H7 (cell line): ENCODE measurements around the gene CFAP46. TPM values are rescaled to one million over a fixed set of nuclear protein-coding genes. Genes with fewer than 3 reads are reported as not detected.
A peak's percentile ranks its signal among the peaks of the same experiment; 100 is the strongest.
"Not testable (repeated sequence)": the region's sequence is repeated elsewhere in the genome, so short reads cannot be mapped to it uniquely, and the experiment has no call there.

ENCODE experiments used
- DNase-seq: peaks from one replicate; pipeline ENCODE4 v3.0.0; 2012
- H3K27me3 ChIP-seq: 2 replicates; pipeline ENCODE4 v1.6.0; 2011; ENCODE audit warnings: mild to moderate bottlenecking, low read length; ENCODE audit not compliant: control insufficient read depth, insufficient read depth
- H3K36me3 ChIP-seq: replicated peaks from 2 replicates; pipeline ENCODE4 v1.5.1; 2011; ENCODE audit warnings: low read length; ENCODE audit not compliant: control insufficient read depth, insufficient read depth
- H3K4me3 ChIP-seq: 2 replicates; pipeline ENCODE4 v1.5.1; 2011; ENCODE audit warnings: low read depth, mild to moderate bottlenecking, control low read depth, low read length, moderate library complexity; ENCODE audit not compliant: insufficient read depth
- total RNA-seq: library from RNA; depleted of rRNA; stranded (reverse); fragments of >200 nt; shearing (Covaris generic); gene quantifications from 2 replicates; pipeline ENCODE4 v1.2.3, GENCODE V29; 2014

The CFAP46 gene
- total RNA-seq, 1 experiment from 2014 or later = 0.59 TPM

DNA sequence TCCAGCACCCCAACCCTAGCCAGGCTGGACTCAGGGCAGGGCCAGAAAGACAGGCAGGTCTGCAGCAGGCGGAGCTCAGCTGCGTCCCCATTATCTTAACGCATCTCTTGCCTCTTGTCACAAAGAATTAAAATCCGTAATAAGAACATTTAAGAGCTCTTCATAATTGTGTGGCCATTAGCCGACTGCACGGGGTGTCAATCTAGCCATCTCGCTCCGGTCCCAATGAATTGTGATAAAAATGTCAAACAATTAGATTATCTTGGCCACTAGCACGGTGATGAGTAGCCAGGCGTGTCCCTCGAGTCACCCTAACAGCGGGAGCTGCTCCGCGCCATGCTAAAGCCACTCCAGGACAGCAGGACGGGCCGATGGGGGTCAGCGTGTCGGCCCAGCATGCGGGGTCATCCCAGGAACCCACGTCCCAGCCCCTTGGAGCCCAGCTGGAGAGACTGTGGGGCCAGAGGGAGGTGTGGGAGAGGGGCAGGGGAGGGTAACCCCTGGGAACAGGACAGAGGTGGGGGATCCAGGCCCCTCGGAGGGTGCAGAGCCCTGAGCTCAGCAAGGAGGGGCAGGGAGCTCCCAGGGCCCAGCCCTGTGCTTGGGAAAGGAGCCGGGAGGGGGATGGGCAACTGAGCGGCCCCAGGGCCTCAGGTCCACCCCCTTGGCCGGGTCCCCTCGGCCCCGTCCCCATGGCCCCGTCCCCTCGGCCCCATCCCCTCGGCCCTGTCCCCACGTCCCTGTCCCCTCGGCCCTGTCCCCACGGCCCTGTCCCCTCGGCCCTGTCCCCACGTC lies 138.8 kb downstream of the CFAP46 start:
- DNase-seq = peak; percentile 74
- H3K27me3 ChIP-seq = no peaks in the 10 kb centered on the region
- no peak overlapping the region for H3K4me3 ChIP-seq
- no peaks in the 10 kb centered on the region for H3K36me3 ChIP-seq

- no peak overlapping the region for H3K4me3 ChIP-seq
- no peaks in the 10 kb centered on the region for H3K36me3 ChIP-seq
- DNase-seq = peak; percentile 93
- H3K27me3 ChIP-seq = no peaks in the 10 kb centered on the region
Measured at GRCh38 chr10:132802694-132803320, 139.6 kb downstream of the CFAP46 start.

- no peak for DNase-seq
- Histone ChIP-seq H3K27me3 (no peaks in the 10 kb centered on the region), H3K4me3 (no peak overlapping the region), H3K36me3 (no peaks in the 10 kb centered on the region)
Measured at GRCh38 chr10:132802048-132802447, 140.3 kb downstream of the CFAP46 start.

GRCh38 chr10:132799865-132800264 lies 142.5 kb downstream of the CFAP46 start:
- H3K36me3 ChIP-seq = no peaks in the 10 kb centered on the region
- DNase-seq = no peak
- H3K4me3 ChIP-seq = no peak overlapping the region
- H3K27me3 ChIP-seq = no peaks in the 10 kb centered on the region

- no peak for DNase-seq
- Histone ChIP-seq H3K36me3 (no peaks in the 10 kb centered on the region), H3K27me3 (no peaks in the 10 kb centered on the region), H3K4me3 (no peak overlapping the region)
Measured at GRCh38 chr10:132798876-132799275, 143.5 kb downstream of the CFAP46 start.

DNA sequence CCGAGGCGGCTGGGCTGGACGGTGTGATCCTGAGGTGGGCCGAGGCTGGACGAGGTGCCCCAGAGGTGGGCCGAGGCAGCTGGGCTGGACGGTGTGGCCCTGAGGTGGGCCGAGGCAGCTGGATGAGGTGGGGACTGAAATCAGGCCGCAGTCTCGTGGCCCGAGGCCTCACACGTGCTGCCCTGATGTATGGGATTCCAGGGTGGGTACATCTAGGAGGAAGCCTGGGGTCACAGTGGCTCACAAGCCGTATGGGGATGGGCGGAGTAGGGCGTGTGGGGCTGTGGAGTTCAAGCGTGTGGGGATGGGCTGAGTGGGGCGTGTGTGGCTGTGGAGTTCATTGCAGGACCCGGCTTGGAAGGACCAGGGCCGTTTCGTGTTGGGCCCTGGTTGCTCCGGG lies 144.0 kb downstream of the CFAP46 start:
- no peak overlapping the region for H3K4me3 ChIP-seq
- H3K36me3 ChIP-seq = no peaks in the 10 kb centered on the region
- H3K27me3 ChIP-seq = no peaks in the 10 kb centered on the region
- DNase-seq = no peak

GRCh38 chr10:132797986-132798385 lies 144.4 kb downstream of the CFAP46 start:
- DNase-seq, H3K36me3 ChIP-seq: not testable (repeated sequence)

DNA sequence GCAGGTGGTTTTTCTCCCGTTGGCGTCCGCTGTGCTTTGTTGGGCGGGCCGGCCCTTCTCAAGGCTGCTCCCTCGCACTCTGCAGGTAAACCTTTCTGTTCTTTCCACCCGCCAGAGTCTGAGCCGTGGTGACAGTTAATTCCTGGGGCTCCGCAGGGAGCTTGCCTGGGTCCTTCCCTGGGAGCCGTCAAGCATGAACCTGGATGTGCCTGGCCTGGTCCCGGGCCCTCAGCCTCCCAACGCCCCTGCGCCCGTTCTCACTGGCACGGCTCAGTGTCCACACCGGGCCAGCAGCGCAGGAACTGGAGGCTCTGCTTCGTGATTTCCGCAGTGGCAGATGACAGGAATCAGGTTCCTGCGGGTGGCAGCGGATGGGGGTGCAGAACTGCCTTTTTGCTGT lies 145.5 kb downstream of the CFAP46 start:
- H3K36me3 ChIP-seq = no peaks in the 10 kb centered on the region

More at GRCh38 chr10:132797986-132798385, 144.4 kb downstream of the CFAP46 start:
- not testable (repeated sequence) for H3K27me3 ChIP-seq, H3K4me3 ChIP-seq

DNA sequence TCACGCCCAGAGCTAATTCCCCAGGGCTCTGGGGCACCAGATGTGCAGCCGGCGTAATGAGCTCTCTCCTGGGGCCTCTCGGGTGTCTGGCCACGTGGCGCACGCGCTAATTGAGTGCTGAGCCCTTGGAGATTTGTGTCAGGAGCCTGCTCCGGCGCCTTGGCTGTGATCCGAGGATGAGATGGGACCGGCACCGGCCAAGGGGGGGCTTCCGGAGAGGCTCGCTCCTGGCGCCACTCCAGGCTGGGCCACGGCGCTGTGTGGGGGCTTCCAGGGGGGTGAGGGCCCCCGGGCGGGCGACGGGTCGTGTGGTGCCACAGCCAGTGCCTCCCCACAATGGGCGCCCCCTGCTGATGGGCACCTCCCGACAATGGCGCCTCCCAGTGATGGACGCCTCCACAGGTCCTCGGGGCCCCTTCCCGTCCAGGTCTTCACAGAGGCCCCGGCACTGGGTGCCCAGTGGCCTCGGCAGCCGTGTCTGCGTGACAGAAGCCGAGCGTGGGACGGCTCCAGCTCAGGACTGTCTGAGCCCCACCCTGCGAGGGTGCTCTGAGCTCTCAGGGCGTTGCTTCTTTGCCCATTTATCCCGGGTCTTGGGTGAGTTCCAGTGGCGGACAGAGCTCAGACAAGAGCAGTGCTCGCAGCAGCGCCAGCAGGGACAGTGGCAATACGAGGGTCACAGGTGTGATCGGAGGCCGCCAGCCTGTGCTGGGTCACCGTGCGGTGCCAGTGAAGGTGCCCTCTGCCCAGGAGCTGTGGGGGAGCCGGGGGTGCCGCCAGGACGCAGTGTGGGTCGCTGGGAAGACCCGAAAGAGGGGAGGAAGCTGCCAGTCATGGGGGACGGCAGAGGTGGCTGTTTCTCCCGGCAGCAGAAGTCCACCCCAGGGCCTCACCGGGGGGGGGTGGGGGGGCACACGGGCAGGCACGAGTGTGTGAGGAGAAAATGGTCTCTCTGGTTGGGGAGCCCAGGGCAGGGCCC lies 148.2 kb downstream of the CFAP46 start:
- peaks cover 13% of the 10 kb centered on the region for H3K27me3 ChIP-seq
- H3K36me3 ChIP-seq = no peaks in the 10 kb centered on the region
- peak; percentile 80 for DNase-seq
- no peak overlapping the region for H3K4me3 ChIP-seq

More for the DNA sequence above, 145.5 kb downstream of the CFAP46 start:
- Histone ChIP-seq H3K27me3 (no peaks in the 10 kb centered on the region), H3K4me3 (no peak overlapping the region)
- DNase-seq = peak; percentile 67

DNA sequence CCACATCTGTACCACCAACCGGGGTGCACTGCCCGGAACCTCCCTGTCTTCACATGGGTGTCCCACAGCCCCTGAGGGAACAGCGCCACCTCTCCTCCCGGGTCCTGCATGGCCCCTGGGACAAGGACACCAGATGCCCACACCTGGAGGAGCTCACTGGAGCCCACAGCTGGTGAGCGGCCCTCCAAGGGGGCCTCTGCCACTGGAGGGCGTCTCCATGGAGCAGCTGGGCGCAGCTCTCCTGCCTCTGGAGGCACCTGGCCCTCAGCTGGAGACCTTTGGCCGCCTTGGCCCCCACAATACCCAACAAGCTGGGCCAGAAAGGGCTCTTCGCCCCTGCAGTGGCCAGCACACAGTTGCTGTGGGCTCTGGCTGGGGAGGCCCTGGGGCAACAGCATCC lies 149.2 kb downstream of the CFAP46 start:
- no peak overlapping the region for H3K4me3 ChIP-seq
- no peaks in the 10 kb centered on the region for H3K36me3 ChIP-seq
- no peak for DNase-seq
- H3K27me3 ChIP-seq = peaks cover 22% of the 10 kb centered on the region

DNA sequence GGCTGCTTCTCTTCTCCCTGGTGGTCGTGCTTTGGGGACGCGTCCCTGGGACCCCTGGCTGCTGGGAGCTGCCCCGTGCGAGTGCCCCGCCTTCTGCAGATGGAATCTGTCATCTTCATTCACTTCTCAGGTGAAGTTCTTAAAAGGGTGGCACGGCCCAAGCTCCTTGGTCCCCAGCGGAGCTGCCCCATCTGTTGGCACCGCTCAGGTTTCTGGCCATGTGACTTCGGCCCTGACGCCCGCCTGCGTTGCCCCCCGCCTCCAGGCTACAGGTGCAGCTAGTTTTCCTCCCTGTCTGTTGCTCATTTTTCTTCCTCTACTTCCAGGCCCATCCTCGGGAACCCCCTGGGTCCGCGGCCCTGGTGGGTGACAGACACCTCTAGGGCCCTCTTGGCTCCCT lies 149.6 kb downstream of the CFAP46 start:
- no peak overlapping the region for H3K4me3 ChIP-seq
- no peaks in the 10 kb centered on the region for H3K36me3 ChIP-seq
- DNase-seq = no peak
- peaks cover 26% of the 10 kb centered on the region for H3K27me3 ChIP-seq

DNA sequence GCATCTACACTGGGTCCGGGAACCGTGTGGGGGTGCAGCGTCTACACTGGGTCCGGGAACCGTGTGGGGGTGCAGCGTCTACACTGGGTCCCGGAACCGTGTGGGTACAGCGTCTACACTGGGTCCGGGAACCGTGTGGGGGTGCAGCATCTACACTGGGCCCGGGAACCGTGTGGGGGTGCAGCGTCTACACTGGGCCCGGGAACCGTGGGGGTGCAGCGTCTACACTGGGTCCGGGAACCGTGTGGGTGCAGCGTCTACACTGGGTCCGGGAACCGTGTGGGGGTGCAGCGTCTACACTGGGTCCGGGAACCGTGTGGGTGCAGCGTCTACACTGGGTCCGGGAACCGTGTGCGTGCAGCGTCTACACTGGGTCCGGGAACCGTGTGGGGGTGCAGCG lies 150.3 kb downstream of the CFAP46 start:
- H3K27me3 ChIP-seq = peaks cover 33% of the 10 kb centered on the region
- not testable (repeated sequence) for H3K4me3 ChIP-seq, DNase-seq, H3K36me3 ChIP-seq

DNA sequence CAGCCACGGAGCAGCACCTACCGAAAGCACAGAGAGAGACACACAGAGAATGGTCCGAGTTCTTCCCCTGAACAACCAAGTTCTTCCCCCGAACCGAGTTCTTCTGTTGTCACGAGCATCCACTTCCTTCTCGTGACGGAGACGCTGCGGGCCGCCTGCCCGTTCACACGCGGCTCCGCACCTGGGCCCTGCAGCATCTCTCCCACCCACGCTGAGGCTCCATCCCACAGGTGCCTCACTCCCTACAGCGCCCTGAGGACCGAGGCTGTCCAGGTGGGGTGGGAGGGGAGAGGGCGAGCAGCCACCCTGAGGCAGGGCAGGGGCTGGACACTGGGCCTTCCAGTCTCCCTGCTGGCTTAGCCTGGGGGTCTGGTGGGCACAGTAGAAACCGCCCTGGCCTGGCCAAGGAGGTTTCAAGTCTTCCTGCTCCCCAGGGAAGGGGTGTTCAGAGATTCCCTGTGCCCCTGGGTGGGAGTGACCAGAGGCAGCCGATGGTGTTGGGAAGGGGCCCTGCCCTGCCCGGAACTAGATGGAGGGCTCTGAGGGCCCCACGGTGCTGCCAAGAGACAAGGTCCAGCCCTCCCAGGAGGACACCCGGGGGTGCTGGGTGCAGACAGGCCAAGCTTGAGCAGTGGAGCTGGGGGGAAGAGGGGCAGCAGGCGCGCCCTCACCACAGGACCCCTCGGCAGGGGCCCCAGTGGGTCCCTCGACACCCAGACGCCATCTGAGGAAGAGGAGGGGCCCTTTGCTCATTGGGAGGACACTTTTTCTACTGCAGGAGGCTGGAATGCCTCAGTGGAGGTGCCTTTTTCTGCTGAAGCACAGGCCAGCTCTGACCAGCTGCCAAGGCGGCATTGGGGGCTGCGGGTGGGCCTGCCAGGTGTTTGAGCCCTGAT lies 151.2 kb downstream of the CFAP46 start:
- no peak overlapping the region for H3K4me3 ChIP-seq
- DNase-seq = no peak
- no peaks in the 10 kb centered on the region for H3K36me3 ChIP-seq
- peaks cover 42% of the 10 kb centered on the region for H3K27me3 ChIP-seq

DNA sequence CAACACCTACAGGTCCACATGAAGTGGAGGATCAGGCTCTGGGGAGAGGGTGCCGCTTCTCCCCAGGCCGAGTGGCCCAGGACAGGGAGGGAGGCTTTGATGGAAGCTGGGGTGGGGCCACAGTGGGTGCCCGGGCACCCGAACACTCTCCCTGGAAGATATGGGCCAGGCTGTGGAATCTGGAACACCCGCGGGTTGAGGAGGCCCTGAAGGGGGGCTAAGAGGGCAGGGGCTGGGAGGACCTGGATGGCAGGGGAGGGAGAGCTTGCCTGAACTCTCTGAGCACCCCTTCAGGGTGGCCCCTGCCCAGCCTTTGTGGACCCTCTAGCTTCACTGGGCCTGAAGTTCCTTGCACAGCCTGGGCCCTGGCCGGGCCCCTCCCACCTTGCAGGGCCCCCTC lies 151.9 kb downstream of the CFAP46 start:
- H3K27me3 ChIP-seq = peaks cover 44% of the 10 kb centered on the region
- no peaks in the 10 kb centered on the region for H3K36me3 ChIP-seq
- H3K4me3 ChIP-seq = no peak overlapping the region
- no peak for DNase-seq
